PC-9 (cell line): ENCODE measurements around the gene RYR1. TPM values are rescaled to one million over a fixed set of nuclear protein-coding genes. Genes with fewer than 3 reads are reported as not detected.

Source experiments
- BruUV-seq: library from RNA; stranded (reverse); fragments of 400-500 nt; replicated peaks from 2 replicates; lab custom pipeline; 2021; lab: Mats Ljungman, UMichigan
- CTCF ChIA-PET: fragments of 300-600 bp; sonication (Branson Sonifier 250); formaldehyde crosslinking; loops from one replicate; lab custom pipeline; 2022; ENCODE audit warnings: antibody characterized with exemption; lab: Charles Lee
- POLR2A ChIA-PET: fragments of 300-600 bp; sonication (Branson Sonifier 250); formaldehyde crosslinking; loops from one replicate; lab custom pipeline; 2022; ENCODE audit warnings: antibody characterized with exemption; ENCODE audit not compliant: unreplicated experiment; lab: Charles Lee
- DNase-seq, 2 experiments: peaks; one replicate each; pipeline versions ENCODE4 v3.0.0 to v3.0.0-alpha.2; 2015 to 2022; ENCODE audit warnings: mixed read lengths in 1 of 2
- H2AFZ ChIP-seq: fragments of 200-600 bp; sonication (generic); 2 replicates; pipeline ENCODE4 v1.8.1; 2017; ENCODE audit warnings: antibody characterized with exemption
- H3F3A ChIP-seq: fragments of 200-600 bp; sonication (generic); 2 replicates; pipeline ENCODE4 v1.8.1; 2017; ENCODE audit warnings: antibody characterized with exemption, mild to moderate bottlenecking, low read depth; ENCODE audit not compliant: insufficient read depth
- H3K27ac ChIP-seq: fragments of 200-600 bp; sonication (generic); 2 replicates; pipeline ENCODE4 v1.6.1; 2016; ENCODE audit warnings: mixed run types
- H3K27me3 ChIP-seq: fragments of 200-600 bp; sonication (generic); 2 replicates; pipeline ENCODE4 v1.6.1; 2016; ENCODE audit warnings: low read depth, mixed run types; ENCODE audit not compliant: insufficient read depth
- H3K36me3 ChIP-seq: fragments of 200-600 bp; sonication (generic); 2 replicates; pipeline ENCODE4 v1.6.1; 2016; ENCODE audit warnings: low read depth, mixed run types
- H3K4me1 ChIP-seq: fragments of 200-600 bp; sonication (generic); replicated peaks from 2 replicates; pipeline ENCODE4 v1.6.1; 2016; ENCODE audit warnings: mixed run types; ENCODE audit not compliant: insufficient read depth
- H3K4me2 ChIP-seq: fragments of 200-600 bp; sonication (generic); 2 replicates; pipeline ENCODE4 v1.6.1; 2017; ENCODE audit warnings: mixed run types
- H3K4me3 ChIP-seq: fragments of 200-600 bp; sonication (generic); 2 replicates; pipeline ENCODE4 v1.6.1; 2016; ENCODE audit warnings: mixed run types
- H3K79me2 ChIP-seq: fragments of 200-600 bp; sonication (generic); 2 replicates; pipeline ENCODE4 v1.6.1; 2017; ENCODE audit warnings: low read depth, mixed run types
- H3K9me2 ChIP-seq: fragments of 200-600 bp; sonication (generic); 2 replicates; pipeline ENCODE4 v1.8.1; 2017; ENCODE audit warnings: mild to moderate bottlenecking; ENCODE audit not compliant: insufficient read depth
- H3K9me3 ChIP-seq: fragments of 200-600 bp; sonication (generic); 2 replicates; pipeline ENCODE4 v1.8.1; 2016; ENCODE audit warnings: low read depth; ENCODE audit not compliant: insufficient read depth
- H4K20me1 ChIP-seq: fragments of 200-600 bp; sonication (generic); 2 replicates; pipeline ENCODE4 v1.8.1; 2017; ENCODE audit not compliant: insufficient read depth
- EZH2 ChIP-seq: fragments of 200-600 bp; sonication (generic); IDR thresholded peaks from 2 replicates; pipeline ENCODE4 v1.8.0; 2017; ENCODE audit warnings: antibody characterized with exemption, low read depth
- intact Hi-C: fragments of 100-400 bp; cut with micrococcal nuclease; formaldehyde crosslinking; loops from one replicate; pipeline ENCODE4 v1.10.0; 2022; ENCODE audit not compliant: unreplicated experiment
- total RNA-seq: library from RNA; stranded (reverse); gene quantifications from 2 replicates; pipeline ENCODE4 v1.2.3, GENCODE V29; 2021
- TF ChIP-seq, protein P1 (sequence below): fragments of 200-600 bp; sonication (generic); conservative IDR thresholded peaks from 2 replicates; pipeline ENCODE4 v1.6.1; 2017; ENCODE audit warnings: mixed run types, antibody characterized with exemption, mild to moderate bottlenecking, moderate library complexity

RYR1 gene
- total RNA-seq, 1 experiment from 2014 or later: 1.0 TPM

DNA sequence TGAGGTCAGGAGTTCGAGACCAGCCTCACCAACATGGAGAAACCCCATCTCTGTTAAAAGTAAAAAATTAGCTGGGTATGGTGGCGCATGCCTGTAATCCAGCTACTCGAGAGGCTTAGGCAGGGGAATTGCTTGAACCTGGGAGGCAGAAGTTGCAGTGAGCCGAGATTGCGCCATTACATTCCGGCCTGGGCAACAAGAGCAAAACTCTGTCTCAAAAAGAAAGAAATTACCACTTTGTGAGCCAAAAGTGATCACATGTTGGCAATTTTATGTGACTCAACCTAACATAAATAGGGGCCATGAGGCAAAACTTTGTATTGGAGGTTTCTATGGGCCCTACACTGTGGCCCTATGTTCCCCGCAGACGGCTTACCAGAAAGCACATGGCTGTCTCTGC, 112.1 kb downstream of the RYR1 start:
- Histone ChIP-seq H4K20me1 (no peaks in the 10 kb centered on the region), H3K79me2 (no peaks in the 10 kb centered on the region), H2AFZ (no peak overlapping the region), H3K4me3 (no peak overlapping the region), H3K4me1 (peaks cover 17% of the 10 kb centered on the region), H3K36me3 (no peaks in the 10 kb centered on the region), H3K4me2 (no peak overlapping the region), H3K9me3 (no peaks in the 10 kb centered on the region), H3F3A (peaks cover 29% of the 10 kb centered on the region), H3K27me3 (no peaks in the 10 kb centered on the region), H3K9me2 (no peaks in the 10 kb centered on the region), H3K27ac (no peak overlapping the region)
- intact Hi-C loops: no loop called here
- no TSS peak for BruUV-seq
- TF ChIP-seq, protein P1, sequence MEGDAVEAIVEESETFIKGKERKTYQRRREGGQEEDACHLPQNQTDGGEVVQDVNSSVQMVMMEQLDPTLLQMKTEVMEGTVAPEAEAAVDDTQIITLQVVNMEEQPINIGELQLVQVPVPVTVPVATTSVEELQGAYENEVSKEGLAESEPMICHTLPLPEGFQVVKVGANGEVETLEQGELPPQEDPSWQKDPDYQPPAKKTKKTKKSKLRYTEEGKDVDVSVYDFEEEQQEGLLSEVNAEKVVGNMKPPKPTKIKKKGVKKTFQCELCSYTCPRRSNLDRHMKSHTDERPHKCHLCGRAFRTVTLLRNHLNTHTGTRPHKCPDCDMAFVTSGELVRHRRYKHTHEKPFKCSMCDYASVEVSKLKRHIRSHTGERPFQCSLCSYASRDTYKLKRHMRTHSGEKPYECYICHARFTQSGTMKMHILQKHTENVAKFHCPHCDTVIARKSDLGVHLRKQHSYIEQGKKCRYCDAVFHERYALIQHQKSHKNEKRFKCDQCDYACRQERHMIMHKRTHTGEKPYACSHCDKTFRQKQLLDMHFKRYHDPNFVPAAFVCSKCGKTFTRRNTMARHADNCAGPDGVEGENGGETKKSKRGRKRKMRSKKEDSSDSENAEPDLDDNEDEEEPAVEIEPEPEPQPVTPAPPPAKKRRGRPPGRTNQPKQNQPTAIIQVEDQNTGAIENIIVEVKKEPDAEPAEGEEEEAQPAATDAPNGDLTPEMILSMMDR: no peak
- TF ChIP-seq EZH2: no peak
- POLR2A ChIA-PET: interaction anchor here (0.5 kb wide), 1 partner anchor 34 kb away, joined by 7 read pairs; no protein-coding TSS in a partner anchor
- no peak for DNase-seq
- CTCF ChIA-PET: no interaction called here

DNA sequence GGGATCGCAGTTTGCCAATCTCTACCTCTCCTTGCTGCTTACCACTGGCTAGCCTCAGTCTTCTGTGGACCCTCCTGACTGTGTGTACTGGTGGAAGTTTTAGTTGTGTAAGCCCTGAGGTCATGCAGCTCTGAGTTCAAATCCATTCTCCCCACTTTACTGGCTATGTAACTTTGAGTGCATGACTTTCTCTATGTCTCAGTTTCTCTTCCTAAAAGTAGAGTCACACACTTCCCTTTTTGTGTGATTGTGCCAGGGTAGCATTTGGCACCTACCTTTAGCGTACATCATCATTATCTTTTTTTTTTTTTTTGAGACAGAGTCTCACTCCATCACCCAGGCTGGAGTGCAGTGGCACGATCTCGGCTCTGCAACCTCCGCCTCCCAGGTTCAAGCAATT, 113.9 kb downstream of the RYR1 start:
- H3K9me2 ChIP-seq: no peaks in the 10 kb centered on the region
- H3K4me3 ChIP-seq: no peak overlapping the region
- TF ChIP-seq, protein P1: no peak
- TF ChIP-seq EZH2: no peak
- no TSS peak for BruUV-seq
- ChIA-PET CTCF (interaction anchor here (0.7 kb wide), 1 partner anchor 258 kb away, joined by 11 read pairs; no protein-coding TSS in a partner anchor), POLR2A (interaction anchor here (0.6 kb wide), 1 partner anchor 100 kb away, joined by 4 read pairs; the partner anchor contains the start of gene ACTN4)
- H3K79me2 ChIP-seq: no peaks in the 10 kb centered on the region
- no peaks in the 10 kb centered on the region for H3K36me3 ChIP-seq
- H2AFZ ChIP-seq: no peak overlapping the region
- H3K27ac ChIP-seq: no peak overlapping the region
- H3F3A ChIP-seq: peaks cover 29% of the 10 kb centered on the region
- intact Hi-C loops: no loop called here
- peaks cover 17% of the 10 kb centered on the region for H3K4me1 ChIP-seq
- H3K27me3 ChIP-seq: no peaks in the 10 kb centered on the region
- no peak overlapping the region for H3K4me2 ChIP-seq
- no peak for DNase-seq
- no peaks in the 10 kb centered on the region for H4K20me1 ChIP-seq
- H3K9me3 ChIP-seq: no peaks in the 10 kb centered on the region

DNA sequence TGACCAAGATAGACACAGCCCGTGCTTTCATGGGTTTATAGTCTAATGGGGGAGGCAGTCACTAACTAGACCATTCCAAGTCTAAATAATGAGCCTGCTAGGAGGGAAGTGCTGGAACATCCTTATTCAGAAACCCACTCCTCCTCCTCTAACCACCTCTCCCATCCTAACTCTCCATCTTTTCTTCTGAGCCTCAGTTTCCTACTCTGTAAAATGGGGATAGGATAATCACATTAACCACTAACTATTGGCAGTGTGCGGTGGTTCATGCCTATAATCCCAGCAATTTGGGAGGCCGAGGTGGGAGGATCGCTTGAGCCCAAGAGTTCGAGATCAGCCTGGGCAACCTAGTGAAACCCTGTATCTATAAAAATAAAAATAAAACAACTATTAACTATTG, 115.6 kb downstream of the RYR1 start:
- Histone ChIP-seq H3K27ac (no peak overlapping the region), H3K9me2 (no peaks in the 10 kb centered on the region), H3K4me1 (peaks cover 15% of the 10 kb centered on the region), H2AFZ (no peak overlapping the region), H3F3A (peaks cover 18% of the 10 kb centered on the region), H3K27me3 (no peaks in the 10 kb centered on the region), H3K4me3 (no peak overlapping the region), H3K36me3 (no peaks in the 10 kb centered on the region), H4K20me1 (no peaks in the 10 kb centered on the region), H3K9me3 (no peaks in the 10 kb centered on the region), H3K79me2 (no peaks in the 10 kb centered on the region), H3K4me2 (no peak overlapping the region)
- intact Hi-C loops: no loop called here
- DNase-seq: no peak
- BruUV-seq: no TSS peak
- ChIA-PET POLR2A (no interaction called here), CTCF (no interaction called here)
- no peak for TF ChIP-seq EZH2
- TF ChIP-seq, protein P1: no peak
